ENCODE data around the gene GNB1L. TPM values are rescaled to one million over a fixed set of nuclear protein-coding genes. Genes with fewer than 3 reads are reported as not detected.
A peak's percentile ranks its signal among the peaks of the same experiment; 100 is the strongest.

Gene GNB1L
- total RNA-seq, 2 experiments from 2014 or later, result 3.0 to 6.5 TPM

DNA sequence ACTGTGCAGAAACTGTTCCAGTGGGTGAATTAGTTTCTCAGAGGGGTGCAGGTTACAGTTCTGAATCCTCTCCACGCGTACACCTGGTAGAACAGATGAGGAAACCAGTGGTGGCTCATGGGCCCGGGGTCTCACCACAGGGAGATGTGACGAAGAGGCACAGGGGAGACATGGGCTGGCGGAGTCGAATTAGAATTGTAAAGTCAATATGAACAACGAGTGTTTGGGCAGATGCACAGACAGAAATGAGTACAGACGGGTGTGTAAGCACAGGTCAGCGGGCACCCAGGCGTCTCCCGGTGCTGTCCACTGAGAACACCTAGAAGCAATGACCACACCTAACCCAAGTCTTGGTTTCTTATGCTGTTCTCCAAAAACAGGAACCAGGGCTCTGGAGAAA is 41.8 kb downstream of the GNB1L start:
- no peaks in the 10 kb centered on the region for H3K27me3 Mint-ChIP-seq
- no peaks in the 10 kb centered on the region for H3K27me3 ChIP-seq (ENCODE audit: control insufficient read depth in 1 of 2, insufficient read depth in 2 of 2, low read length in 2 of 2)

DNA sequence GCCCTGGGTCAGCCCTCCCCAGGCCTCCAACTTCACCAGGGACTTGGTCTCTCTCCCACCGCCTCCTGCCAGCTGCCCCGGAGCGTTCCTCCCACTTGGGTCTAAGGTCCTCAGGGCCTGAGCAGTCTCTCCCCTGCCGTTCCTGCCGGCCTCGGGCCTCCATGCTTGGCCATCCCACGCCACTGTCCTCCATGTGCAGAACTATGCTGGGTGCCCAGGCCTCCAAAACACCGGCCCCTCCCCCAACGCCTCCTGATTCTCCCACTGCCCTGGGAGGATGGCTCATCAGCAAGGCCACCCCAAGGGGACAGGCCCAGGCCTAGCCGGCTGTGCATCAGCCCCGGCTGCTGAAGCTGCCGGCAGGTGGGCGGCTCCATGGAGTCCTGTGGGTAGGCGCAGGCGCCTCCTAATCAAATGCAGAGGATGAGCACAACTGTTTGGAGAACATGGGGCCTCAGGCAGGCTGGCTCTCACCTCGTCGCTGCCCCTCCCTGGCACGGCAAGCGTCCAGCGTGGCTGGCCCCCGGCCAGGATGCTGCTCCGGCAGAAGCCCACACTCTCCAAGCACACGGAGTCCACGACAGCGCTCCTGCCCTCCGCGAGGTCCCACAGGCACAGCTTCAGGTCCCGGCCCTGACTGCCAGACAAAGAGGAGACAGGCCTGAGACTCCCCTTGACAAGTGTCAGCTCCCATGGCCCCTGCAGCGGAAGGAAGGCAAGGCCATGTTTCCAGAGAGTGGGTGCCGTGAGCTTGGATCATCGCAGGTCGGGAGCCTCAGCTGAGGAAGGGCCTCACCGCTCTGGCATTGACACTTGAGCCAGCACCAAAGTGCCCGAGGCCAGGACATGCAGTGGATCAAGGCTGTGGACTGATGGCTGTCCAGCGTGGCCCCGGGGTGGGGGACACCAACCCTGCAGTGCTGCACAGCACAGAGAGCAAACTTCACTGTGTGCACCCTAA is 42.6 kb downstream of the GNB1L start:
- Mint-ChIP-seq H3K27me3 (no peaks in the 10 kb centered on the region), H3K36me3 (ENCODE audit: low read depth) (peaks cover 16% of the 10 kb centered on the region), H3K9me3 (no peaks in the 10 kb centered on the region), H3K4me1 (ENCODE audit: low read depth) (no peaks in the 10 kb centered on the region), H3K27ac (no peak overlapping the region), H3K4me3 (no peak overlapping the region)
- Histone ChIP-seq H3K36me3 (ENCODE audit: insufficient read depth, low read length) (peaks cover 15% of the 10 kb centered on the region), H3K4me3 (ENCODE audit: low read length) (no peak overlapping the region), H3K27me3 (ENCODE audit: control insufficient read depth in 1 of 2, insufficient read depth in 2 of 2, low read length in 2 of 2) (no peaks in the 10 kb centered on the region), H3K27ac (ENCODE audit: low read depth in 1 of 2, low read length in 2 of 2) (no peak overlapping the region), H3K4me1 (ENCODE audit: insufficient read depth, low read length) (peaks cover 15% of the 10 kb centered on the region), H3K9me3 (ENCODE audit: control insufficient read depth in 1 of 2, insufficient read depth in 1 of 2, low read length in 2 of 2) (no peaks in the 10 kb centered on the region)
- DNase-seq (peak in 2 of 14 experiments; percentile 9 to 16), ATAC-seq (ENCODE audit: poor library complexity) (no peak)
- intact Hi-C loops (cut with DNase I, micrococcal nuclease), result no loop called here
- ChIA-PET POLR2A (no interaction called here), CTCF (no interaction called here)
- no peak for TF ChIP-seq CTCF (IDR thresholded peaks at IDR 0.05)

More for the DNA sequence above, 41.8 kb downstream of the GNB1L start:
- peaks cover 15% of the 10 kb centered on the region for H3K4me1 ChIP-seq (ENCODE audit: insufficient read depth, low read length)
- H3K36me3 ChIP-seq (ENCODE audit: insufficient read depth, low read length), result peaks cover 15% of the 10 kb centered on the region
- ATAC-seq (ENCODE audit: poor library complexity) (no peak), DNase-seq (no peak)
- no peak overlapping the region for H3K4me3 Mint-ChIP-seq
- peaks cover 3% of the 10 kb centered on the region for H3K4me1 Mint-ChIP-seq (ENCODE audit: low read depth)
- no peaks in the 10 kb centered on the region for H3K9me3 Mint-ChIP-seq
- intact Hi-C loops (cut with DNase I, micrococcal nuclease), result no loop called here
- no peaks in the 10 kb centered on the region for H3K9me3 ChIP-seq (ENCODE audit: control insufficient read depth in 1 of 2, insufficient read depth in 1 of 2, low read length in 2 of 2)
- no peak overlapping the region for H3K4me3 ChIP-seq (ENCODE audit: low read length)
- ChIA-PET POLR2A (no interaction called here), CTCF (no interaction called here)
- TF ChIP-seq CTCF (IDR thresholded peaks at IDR 0.05), result no peak
- no peak overlapping the region for H3K27ac ChIP-seq (ENCODE audit: low read depth in 1 of 2, low read length in 2 of 2)
- peaks cover 16% of the 10 kb centered on the region for H3K36me3 Mint-ChIP-seq (ENCODE audit: low read depth)
- no peak overlapping the region for H3K27ac Mint-ChIP-seq

DNA sequence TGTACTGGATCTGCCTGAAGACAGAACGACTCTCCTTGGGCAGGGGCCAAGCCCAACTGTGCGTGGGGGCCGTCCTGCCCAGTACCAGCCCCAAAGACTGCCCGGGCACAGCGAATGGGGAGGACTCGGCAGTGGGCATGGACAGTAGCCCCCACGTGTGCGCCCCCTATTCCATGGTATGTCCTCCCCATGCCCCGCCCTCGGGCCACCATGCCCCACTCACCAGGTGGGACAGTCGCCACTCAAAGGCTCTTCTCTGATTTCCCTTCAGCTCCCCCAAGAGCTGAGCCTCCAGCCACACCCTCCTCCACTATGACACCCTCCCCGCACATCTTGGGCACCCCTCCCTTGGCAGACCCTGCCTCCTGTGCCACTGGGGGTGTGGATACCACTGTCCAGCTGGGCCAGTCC is 43.5 kb downstream of the GNB1L start:
- CTCF ChIA-PET, result no interaction called here
- H3K4me3 ChIP-seq (ENCODE audit: low read length), result no peak overlapping the region
- H3K9me3 ChIP-seq (ENCODE audit: control insufficient read depth in 1 of 2, insufficient read depth in 1 of 2, low read length in 2 of 2), result no peaks in the 10 kb centered on the region
- Mint-ChIP-seq H3K9me3 (no peaks in the 10 kb centered on the region), H3K27me3 (no peaks in the 10 kb centered on the region), H3K4me3 (no peak overlapping the region), H3K36me3 (ENCODE audit: low read depth) (peaks cover 11% of the 10 kb centered on the region), H3K27ac (no peak overlapping the region), H3K4me1 (ENCODE audit: low read depth) (no peaks in the 10 kb centered on the region)
- ATAC-seq (ENCODE audit: poor library complexity) (no peak), DNase-seq (peak in 2 of 14 experiments; percentile 8 to 19)
- H3K27me3 ChIP-seq (ENCODE audit: control insufficient read depth in 1 of 2, insufficient read depth in 2 of 2, low read length in 2 of 2), result no peaks in the 10 kb centered on the region
- POLR2A ChIA-PET, result no interaction called here
- peaks cover 18% of the 10 kb centered on the region for H3K36me3 ChIP-seq (ENCODE audit: insufficient read depth, low read length)
- H3K4me1 ChIP-seq (ENCODE audit: insufficient read depth, low read length), result peaks cover 15% of the 10 kb centered on the region
- no peak overlapping the region for H3K27ac ChIP-seq (ENCODE audit: low read depth in 1 of 2, low read length in 2 of 2)
- TF ChIP-seq CTCF (IDR thresholded peaks at IDR 0.05), result no peak
- intact Hi-C loops (cut with DNase I, micrococcal nuclease), result no loop called here
